Islet precursor cell (in vitro differentiated cells): ENCODE results near the gene MYL7.
"Not testable (repeated sequence)": the region's sequence is repeated elsewhere in the genome, so short reads cannot be mapped to it uniquely, and the experiment has no call there.

Experiments used
- DNase-seq: peaks from one replicate; pipeline ENCODE4 v3.0.0-alpha.2; 2018

The MYL7 gene

GRCh38 chr7:44141221-44141850, at the start of gene MYL7:
MYL7 (minus strand) TSS chr7:44141332; CDS start chr7:44141305, 27 bp downstream.
- DNase-seq, result peak; percentile 80

GRCh38 chr7:44189993-44190872, 49.1 kb upstream of the MYL7 start:
- DNase-seq, result no peak

DNA sequence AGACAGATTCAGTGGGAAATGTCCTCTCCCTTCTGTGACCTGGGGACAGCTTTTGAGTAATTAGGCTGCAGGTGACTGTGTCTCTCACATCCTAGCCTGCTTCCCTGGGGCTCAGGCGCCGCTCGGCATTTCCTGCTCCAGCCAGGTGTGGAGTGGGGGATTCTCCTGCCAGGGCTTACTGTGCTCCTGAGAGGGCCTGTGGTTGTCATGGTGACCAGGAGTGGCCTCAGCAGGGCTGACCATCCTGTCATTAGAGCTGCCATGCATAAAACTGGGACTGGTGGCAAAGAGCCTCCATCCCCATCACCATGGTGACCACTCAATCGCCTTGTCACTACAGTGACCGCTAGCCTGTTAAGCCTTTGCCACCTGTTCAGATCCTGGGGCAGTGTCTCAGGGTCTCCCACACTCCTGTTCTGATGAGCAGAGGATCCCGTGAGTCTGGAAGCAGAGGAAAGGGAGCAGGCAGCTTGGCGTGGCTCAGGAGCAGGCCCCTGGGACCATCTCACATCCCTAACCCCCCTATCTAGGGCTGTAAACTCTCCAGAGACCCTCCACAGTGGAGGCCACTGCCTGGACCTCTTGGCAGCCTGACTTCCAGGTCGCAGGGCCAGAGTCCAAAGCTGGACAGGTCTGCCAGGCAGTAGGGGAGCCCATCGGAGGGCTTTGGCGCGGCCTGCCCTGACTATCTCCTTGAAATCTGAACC, 48.3 kb upstream of the MYL7 start, which contains the start of gene GCK:
Gene GCK, minus strand, starts transcription at position 154 of the 707 bp plus-strand sequence. CDS start 486 bp downstream, outside the sequence.
- no peak for DNase-seq

GRCh38 chr7:44188480-44189225, 47.5 kb upstream of the MYL7 start:
- DNase-seq, result no peak

- no peak for DNase-seq
These were observed 46.7 kb upstream of the MYL7 start for GRCh38 chr7:44187636-44188416.

- DNase-seq, result no peak
These were observed 45.6 kb upstream of the MYL7 start for GRCh38 chr7:44186736-44187135.

DNA sequence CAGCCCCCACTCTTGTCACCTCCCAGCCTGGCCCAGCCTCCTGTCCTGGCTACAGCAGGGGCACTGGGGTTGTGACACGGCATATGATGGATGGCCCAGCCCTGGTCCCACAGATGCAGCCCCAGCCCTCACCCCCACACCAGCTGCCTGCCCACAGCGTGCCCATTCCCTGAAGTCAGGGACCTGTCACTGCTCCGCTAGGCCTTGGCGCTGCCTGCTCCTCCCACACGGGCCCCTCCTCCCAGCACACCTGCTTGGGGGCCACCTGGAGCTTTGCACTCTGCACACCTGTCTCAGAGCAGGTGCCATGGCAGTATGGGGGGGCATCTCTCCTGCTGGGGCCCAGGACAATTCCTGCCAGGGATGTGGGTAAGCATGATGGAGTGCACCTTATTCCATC, 44.6 kb upstream of the MYL7 start:
- no peak for DNase-seq

DNA sequence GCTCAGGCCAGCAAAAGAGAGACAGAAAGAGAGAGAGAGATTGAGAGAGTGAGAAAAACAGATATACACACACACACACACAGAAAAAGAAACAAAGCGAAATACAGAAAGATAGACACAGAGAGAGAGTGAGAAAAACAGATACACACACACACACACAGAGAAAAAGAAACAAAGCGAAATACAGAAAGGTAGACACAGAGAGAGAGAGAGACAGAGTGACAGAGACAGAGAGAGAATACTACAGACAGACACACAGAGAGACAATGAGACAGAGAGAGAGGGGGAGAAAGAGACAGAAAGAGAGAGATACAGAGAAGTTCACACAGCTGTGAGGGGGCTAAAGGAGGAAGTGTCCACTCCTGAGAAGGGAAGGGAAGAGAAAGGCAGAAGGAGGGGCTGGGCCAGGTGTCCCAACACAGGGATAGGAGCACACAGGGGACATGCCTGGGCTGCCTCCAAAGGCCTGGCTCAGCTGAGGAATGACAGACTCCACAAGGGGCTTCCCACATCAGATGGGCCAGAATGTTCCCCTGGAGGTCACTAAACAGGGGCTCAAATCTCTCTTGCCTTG, 43.8 kb upstream of the MYL7 start:
- no peak for DNase-seq

- DNase-seq, result peak; percentile 94
These were observed 43.2 kb upstream of the MYL7 start for GRCh38 chr7:44184206-44184872.

DNA sequence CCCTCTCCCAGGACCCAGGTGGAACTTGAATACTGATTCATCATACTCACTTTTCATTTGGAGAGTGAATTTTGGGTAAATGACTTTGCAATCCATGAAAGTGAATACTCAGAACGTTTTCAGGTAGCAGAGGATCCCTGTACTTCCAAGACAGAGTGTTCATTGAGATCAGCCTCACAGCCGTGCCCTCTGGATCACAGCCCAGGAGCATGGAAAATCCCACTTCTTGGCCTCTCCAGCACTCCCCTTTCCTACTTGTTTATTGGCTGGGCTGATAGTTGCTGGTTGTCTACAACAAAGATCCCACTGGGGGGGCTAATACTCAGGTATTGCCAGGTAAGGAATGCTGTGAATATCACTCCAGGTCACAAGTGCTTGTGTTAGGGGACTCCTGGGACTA, 42.3 kb upstream of the MYL7 start:
- DNase-seq, result peak; percentile 32

DNA sequence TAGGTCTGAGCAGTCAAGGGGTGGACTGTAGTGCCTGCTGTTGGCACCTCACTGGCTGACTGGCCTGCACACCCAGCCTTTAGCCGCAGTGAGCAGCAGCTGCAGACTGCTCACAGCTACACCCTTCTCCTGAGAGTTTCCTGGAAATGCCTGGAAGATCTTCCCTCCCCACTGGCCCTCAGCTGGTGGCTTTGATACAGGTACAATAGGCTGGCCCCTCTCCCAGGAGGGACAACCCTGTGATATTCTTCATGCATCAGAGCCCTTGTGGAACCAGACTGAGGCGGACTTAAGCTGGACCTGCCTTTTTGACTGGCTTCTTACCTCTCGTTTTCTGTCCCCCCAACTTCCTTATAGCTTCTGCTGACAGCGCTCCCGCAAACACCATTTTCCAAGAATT, 41.7 kb upstream of the MYL7 start:
- DNase-seq, result peak; percentile 40

DNA sequence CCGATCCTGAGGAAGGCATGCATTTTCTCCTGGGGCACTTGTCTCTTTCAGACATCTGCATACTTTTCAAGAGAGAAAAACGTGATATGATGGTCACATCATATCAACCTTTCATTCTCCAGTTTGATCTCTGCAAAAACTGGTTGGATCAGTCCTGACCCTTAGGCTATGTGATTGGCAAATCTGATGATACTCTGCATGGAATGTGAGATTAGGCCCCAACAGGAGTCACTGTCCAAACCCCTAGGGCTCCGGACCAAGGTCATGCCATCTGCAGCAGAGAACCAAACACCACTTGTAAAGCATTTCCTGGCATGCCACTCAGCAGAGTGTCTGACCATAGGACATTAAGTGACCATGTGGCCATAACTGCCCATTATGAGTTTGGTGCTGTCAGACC, 39.5 kb upstream of the MYL7 start:
- no peak for DNase-seq

GRCh38 chr7:44177570-44178131, 36.5 kb upstream of the MYL7 start:
- DNase-seq, result peak; percentile 54

GRCh38 chr7:44176486-44176885, 35.4 kb upstream of the MYL7 start:
- DNase-seq, result peak; percentile 23

- peak; percentile 43 for DNase-seq
These were observed 34.6 kb upstream of the MYL7 start for GRCh38 chr7:44175730-44176129.

DNA sequence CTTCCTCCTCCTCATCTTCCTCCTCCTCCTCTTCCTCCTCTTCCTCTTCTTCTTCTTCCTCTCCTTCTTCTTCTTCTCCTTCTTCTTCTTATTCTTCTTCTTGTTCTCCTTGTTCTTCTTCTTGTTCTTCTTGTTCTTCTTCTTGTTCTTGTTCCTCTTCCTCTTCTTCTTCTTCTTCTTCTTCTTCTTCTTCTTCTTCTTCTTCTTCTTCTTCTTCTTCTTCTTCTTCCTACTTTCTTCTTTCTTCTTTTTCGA, 33.5 kb upstream of the MYL7 start:
- DNase-seq, result not testable (repeated sequence)

GRCh38 chr7:44173911-44174693, 33.0 kb upstream of the MYL7 start:
- peak; percentile 29 for DNase-seq

- peak; percentile 12 for DNase-seq
These were observed 31.8 kb upstream of the MYL7 start for GRCh38 chr7:44172803-44173424.

DNA sequence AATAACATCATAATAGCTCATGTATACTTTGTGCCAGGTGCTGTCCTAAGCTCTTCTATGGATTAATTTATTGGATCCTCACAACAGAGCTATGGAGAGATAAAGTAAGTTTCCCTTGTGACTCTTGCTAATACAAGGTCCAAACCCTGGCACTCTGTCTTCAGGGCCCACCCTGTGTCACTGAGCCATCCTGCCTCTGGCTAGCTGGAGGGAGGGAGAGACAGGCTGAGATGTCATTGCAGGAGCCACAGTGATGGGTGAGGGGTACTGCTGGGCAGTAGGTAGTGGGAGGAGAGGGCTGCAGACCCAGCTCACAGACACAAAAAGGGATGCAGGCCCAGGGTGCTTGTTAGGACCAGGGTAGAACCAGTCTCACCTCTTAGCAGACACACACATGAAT, 31.2 kb upstream of the MYL7 start:
- DNase-seq, result peak; percentile 13

DNA sequence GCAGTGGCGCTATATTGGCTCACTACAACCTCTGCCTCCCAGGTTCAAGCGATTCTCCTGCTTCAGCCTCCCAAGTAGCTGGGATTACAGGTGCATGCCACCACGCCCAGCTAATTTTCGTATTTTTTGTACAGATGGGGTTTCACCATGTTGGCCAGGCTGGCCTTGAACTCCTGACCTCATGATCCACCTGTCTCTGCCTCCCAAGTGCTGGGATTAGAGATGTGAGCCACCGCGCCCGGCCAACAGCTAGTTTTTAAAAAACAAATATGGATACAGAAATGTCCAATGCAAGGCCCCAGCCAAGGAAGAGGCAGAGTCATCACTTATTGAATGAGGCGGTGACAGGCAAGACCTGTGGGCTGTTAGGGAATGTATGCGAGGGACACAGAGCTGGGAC, 30.8 kb upstream of the MYL7 start:
- DNase-seq, result peak; percentile 11
